ENCODE results near the gene VSX1.

Gene VSX1

DNA sequence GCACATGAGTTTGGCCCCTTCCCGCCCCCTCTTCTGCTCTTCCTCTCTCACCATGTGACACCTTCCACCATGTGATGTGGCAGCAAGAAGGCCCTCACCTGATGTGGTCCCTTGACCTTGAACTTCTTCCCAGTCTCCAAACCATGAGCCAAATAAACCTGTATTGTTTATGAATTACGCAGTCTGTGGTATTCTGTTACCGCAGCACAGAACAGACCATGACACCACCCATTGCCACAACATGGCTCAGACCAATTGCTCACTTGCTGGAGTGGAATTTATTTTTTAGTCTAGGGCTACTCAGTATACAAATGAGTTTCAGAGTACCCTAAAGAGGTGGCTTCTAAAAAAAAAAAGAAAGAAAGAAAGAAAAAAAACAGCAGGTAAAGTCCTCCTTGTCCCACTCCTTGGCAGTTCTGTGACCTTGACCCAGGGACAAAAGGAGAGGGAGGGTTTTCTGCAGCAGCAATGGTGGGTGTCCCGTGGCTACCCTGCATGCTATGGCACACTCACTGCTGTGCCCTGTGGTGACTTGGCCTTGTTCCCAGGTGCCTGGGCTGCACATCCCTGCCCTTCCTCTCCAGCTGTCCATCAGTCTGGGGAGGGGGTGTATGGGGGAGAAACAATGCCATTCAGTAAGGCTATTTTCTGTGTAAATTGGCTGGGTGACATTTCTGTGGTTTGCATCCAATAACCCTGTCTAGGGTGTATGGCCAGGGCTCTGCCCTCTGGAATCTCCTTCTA lies 5.4 kb upstream of the VSX1 start:
- DNase-seq (ENCODE audit: low spot score) = no peak

DNA sequence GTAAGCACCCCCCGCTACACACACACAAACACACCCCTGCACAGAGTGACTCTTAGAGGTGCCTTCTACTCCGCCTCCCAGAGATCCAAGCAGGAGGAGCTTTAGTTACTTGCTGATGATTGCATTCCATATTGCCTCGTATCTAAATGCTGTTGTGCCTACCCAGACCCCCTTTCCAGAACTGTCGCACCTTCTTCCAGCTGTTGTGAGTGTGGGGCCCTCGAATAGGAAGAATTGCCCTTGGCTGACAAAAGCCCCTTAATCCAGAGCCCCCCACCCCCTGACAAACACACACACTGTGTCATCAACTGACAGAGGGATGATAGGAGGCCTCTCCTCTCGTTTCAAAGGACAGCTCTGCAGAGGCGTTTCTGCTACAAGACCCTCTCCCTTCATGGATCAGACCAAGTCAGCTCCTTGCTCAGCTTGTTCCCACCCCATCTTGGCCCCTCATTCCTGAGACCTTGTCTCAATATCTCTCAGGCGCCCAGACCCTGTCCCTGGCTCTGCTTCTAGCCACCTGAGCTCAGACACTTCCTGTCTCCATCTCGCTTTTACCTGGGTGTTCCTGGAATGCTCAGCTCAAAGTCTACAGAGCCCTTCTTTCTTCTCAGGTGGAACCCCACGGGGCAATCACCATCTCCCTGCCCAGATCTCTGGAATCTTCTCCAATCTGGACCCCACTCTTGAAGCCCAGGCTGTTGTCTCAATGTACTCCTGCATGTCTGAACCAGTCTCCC lies 4.0 kb upstream of the VSX1 start:
- no peak for DNase-seq (ENCODE audit: low spot score)

DNA sequence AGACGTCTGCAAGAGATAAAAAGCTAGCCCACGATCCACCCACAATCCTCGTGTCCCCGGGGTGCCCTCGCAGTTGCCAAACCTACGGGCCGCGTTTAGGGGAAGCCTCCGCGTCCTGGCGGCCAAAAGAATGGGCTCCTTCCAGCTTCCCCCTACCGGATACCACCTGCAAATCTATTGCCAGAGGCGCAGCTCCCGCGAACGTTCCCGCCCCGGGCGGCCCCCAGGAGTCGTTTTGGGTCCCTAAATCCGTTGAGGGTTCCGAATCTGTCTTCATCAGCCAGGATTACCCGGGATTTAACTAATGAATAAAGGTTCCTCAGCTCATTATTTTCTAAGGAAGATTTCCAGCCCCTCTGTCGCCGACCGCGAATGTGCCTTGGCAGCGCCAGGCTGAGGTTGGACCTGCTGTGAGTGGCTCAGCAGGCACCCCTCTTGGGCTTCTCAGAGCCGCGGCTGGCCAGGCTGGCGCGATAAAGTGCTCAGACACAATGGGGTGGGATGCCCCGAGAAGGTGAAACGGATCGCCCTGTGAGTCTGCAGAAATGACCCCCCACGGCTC lies 2.8 kb upstream of the VSX1 start:
- no peak for DNase-seq (ENCODE audit: low spot score)

DNA sequence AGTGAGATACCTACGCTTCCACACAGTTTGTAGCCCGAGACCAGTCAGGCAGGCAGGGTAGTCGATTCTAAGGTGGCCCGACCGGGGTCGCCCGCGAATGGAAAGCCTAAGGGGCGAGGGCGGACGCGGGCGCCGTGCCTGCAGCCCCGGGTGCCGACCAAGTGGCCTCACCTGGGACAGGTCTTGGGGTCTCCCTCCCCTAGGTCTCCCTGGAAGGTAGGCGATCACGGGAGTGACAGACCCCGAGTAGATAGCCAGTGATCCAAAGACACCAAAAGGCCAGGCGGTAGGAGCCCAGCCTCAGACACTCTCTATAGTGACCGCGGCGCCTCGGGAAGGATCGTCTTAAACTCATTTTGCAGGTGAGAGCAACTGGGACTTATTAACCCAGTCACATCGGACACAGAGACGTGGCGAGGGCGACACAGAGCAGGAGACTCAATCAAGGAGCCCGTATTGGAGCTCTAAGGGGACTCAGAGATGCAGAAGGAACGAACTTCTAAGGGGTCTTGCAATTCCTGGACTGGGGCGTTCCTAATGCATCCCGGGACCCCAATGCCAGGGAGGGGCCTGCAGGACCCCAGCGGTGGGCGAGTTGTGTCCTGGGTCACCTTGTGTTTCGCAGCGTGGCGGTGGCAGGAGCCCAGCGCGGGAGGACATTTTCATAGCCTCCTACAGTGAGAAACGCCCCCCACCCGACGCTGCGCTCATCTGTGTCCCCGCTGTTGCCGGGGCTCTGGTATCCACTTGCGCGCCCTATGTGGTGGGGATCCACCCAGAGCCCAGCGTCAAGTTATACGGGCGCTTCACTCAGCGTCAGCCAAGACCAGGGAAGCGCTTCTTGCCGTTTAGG lies 2.1 kb upstream of the VSX1 start:
- DNase-seq (ENCODE audit: low spot score) = no peak

DNA sequence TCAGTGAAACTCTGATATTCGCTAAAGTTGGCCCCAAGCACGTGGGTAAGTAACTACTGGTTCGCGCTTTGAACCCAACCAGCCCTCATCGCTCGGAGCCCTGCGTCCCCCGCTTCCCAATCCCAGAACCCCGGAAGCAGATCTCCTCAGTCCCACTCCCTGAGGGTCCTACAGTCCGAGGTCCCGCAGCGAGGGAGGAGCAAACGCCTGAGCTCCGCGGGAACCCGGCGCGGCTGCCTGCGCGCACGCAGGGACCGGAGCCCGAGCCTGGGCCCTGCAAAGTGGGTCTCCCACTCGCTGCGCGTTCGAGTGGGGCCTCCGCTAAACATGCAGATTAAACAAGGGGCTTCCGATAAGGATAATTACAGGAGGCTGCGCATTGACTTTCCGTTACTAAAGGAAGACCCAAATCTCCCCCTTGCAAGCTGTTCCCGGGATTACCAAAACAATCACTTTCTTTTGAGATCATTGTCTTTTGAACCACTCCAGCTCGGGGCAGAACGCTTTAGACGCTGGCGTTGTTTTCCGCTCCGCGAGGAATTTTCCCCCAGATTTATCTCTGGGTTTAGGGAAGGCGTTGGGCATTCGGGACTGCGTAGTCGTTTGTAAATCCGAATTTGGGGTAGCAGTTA lies 1.3 kb upstream of the VSX1 start:
- DNase-seq (ENCODE audit: low spot score) = no peak

DNA sequence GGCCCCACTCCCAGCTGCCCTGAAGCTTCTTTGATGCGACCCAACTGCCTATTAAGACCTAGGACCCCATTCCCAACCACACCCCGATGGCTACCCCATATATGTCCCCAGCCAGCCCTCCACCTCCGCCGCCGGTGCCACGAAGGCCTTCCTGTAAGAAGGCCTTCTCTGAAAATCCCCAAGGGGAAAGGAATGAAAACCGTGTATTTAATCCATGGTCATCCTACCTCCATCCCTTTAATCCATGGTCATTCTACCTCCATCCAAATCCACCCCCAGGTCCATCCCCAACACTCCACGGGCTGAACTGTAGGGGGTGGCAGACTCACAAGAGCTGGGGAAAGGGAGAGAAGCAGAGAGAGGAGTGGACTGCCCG lies 545 bp upstream of the VSX1 start:
- no peak for DNase-seq (ENCODE audit: low spot score)

DNA sequence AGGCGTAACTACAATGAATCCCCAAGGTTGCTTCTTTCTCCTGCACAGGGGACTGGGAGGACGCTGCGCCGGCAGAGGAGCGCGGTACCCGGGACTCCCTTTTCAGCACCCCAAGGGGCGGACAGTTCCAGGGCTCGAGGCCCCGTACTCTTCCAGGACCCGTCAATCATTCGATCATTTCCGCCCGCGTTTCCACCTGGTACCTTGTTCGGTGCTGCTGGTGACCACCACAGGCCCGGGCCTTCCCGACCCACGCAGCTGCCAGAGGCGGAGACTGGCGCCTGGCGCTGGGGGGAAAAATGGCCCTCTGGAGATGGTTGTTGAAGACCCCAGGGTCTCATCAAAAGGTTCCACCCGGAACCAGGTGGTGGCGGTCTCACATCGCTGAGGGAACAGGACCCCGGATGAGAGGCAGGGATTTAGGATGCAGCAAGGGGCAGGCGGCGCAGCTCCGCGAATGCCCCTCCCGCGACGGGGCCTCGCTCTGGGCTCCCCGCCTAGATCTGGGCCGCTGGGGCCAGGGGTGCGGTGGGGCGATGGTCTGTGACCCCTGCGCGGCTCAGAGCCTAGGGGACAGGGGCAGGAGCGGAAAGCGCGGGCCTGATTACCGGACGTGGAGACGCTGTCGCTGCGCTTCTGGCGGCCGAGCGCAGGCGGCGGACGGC lies 744 bp downstream of the VSX1 start:
- no peak for DNase-seq (ENCODE audit: low spot score)

DNA sequence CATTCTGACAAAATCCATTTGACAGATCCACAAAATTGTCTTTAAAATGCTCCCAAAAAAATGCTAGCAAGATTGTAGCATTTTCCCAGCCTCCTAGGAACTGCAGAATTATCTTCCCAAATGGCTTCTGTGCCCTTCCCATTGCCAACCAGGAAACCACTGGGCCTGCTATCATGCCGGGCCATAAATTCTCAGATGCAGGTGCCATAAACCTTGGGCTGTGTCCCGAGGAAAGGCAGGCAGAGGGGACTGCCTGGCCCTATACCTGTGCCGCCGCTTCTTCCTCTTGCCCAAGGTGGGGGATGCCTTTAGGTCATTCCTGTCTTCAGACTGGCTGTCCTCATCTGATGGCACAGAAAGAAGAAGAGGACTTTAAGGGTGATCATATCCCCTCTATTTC lies 2.8 kb downstream of the VSX1 start:
- DNase-seq (ENCODE audit: low spot score) = no peak

DNA sequence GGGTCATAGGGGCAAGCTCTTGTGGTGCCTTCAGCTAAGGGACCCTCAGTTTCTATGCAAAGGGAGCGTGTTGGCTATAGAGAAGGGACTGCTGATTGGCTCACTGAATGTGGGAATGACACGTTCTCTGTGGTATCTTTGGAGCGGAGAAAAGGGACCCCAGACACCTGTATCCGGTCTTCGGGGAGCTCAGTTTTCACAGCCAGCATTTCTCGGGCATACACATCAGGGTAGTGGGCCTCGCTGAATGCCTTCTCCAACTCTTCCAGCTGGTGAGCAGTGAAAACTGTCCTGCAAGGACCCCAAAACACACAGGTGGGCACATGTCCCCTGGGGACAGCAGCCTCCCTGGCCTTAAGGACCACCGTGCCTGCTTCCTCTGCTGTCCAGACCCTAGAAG lies 3.3 kb downstream of the VSX1 start:
- no peak for DNase-seq (ENCODE audit: low spot score)

DNA sequence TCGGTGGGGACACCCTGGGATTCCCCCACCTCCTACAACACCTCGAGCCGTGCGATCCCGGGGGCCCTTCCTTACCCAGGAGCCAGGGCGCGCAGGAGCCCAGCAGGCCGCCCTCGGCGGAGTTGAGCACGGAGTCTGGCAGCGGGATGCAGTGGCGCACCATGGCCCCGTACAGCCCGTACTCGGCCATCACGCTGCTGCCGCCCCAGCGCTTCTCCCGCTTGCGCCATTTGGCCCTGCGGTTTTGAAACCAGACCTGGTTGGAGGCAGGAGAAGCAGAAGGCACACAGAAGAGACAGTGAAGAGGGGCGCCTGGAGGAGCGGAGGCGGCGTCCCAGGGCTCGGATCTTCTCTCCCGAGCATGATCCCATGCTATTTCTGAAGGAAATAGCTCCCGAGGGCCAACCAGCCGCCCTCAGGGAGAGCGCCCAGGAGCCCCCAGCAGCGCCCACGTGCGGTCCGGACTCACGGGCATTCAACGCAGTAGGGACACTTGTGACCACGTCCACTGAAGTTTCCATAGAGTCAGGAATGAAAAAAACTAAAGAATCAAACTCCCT lies 4.3 kb downstream of the VSX1 start:
- DNase-seq (ENCODE audit: low spot score) = no peak

DNA sequence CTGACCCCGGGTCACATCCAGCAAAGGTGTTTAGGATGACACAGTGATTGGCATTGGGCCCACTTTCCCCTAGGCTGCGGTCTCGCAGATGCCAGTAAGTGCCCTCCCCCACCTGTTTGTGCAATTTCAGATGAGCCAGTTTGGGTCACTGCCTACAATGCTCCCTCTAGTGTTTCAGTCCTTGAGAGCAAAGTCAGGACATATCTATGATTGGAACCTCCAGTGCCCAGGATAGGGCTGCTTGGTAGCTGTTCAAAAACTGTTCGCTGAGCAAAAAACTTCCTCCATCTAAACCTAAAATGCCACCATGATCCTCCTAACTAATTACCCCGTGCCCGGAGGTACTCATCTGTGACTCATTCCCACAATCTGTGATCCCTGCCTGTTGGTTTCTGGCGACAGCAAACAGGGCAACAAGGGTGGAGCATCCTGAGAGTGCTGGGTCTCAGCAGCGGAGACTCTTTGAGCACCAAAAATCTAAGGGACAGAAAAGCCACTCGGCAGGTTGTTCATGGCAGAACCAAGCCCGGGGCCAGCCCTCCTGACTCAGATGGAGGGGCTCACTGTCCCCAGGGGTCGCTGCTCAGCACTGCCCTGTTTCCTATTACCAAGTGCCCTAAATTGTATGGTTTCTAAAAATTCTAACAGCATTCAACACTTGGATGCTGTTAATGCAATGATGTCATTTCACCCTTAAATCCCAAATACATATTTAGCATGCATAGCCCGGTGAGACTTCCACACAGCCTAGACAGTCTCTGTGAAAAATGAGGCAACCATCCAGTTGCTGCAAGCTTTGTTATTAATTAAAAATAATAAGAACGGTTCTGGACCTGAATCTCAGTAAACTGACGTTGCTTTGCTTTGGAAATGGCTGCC lies 5.0 kb downstream of the VSX1 start:
- DNase-seq (ENCODE audit: low spot score) = no peak

DNA sequence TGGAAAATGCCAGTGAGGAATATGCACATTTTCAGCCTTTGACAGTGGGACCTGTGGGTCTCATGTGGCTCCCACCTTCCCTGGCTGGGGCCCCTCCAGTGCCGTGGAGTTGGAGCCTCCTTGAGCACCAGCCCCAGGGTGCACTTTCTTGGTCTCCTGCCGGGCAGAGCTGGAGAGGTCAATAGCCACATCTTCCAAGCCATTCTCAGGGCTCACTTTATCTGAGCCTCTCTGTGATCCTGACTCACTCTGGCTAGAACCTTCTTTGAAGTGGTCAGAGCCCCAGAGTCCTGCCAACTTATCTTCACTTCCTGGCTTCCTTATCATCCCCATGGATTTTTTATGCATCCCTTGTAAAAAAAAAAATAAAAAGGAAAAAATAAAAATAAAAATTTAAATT lies 5.7 kb downstream of the VSX1 start:
- no peak for DNase-seq (ENCODE audit: low spot score)

DNA sequence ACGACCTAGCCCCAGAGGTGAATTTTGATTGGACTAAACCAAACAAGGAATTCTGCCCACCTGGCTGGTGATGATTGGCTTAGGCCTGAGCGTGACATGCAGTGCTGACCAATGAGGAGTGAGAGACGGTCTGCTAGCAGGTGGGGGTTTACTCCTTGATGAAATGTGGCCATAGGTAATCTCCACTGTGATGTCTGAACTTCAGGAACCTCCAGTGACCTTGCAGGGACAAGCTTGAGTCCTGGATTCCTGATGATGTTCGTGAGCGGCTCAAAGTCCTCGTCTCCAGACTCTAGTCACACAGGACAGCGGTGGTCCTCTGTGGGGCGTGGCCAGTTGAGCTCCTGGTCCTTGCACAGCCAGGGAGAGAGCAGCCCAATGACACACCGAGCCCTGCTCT lies 8.4 kb downstream of the VSX1 start:
- no peak for DNase-seq (ENCODE audit: low spot score)

DNA sequence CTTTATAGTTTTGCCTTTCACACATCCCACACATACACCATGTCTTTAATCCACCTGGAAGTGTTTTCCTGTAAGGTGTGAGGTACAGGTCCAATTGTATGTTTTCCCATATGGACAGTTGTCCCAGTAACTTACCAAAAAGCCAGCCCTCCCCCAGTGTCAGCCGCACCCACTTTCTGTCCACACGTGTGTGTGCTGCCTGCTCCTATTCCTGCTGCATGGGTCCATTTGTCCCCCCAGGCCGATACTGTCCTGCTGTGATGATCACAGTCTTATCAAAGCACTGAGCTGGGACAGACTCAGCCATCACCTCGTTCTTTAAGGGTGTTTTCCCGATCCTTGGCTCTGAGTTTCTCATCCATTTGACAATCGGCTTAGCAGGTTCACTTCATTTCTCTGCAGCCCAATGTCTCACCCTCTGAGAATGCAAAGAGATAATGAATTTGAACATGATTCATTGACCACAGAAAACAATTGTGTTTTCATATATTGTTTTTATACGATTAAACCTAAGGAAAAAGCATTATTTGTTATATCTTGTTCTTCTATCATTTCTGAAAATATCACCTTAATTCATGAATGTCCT lies 9.6 kb downstream of the VSX1 start:
- no peak for DNase-seq (ENCODE audit: low spot score)

DNA sequence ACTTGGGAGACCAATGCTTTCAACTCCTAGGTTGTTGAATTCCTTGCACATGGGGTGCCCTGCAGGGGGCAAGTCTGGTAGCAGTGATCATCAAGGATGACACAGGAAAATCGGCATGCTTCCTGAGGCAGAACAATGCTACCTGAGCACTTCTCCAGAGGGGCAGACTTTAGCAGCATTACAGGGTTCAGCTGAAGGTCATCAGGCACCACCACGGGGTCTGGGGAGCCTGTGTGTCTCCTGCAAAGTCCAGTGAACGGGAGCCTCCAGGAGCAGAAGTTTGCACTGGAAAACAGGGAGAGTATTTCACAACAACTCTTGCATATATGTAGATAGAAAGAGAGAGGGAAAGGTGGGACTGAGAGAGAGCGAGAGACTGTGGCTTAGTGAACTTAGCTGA lies 10.2 kb downstream of the VSX1 start:
- no peak for DNase-seq (ENCODE audit: low spot score)

DNA sequence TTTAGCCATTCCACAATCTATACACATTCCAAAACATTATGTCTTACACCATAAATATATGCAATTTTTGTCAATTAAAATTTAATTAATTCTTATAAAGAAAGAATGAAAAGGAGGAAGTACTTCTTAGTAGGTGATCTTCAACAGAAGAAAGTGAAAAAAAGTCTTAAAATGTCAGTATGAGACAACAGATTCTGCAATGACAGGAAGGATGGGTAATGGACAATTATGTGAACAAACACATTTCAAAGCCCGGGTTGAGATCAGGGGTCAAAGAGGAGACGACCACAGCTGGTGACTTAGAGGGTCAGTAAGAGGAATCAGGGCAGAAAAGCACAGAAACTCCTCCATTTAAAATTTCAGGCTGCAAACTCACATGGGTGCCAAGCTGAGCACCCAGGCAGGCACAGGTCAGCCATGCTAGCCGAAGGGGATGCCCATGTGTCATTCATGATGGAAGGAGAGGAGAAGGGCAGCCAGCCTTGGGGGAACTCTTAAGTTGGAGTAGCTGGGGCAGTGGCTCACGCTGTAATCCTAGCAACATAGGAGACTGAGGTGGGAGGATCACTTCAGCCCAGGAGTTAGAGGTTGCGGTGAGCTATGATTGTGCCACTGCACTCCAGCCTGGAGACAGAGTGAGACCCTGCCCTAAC lies 11.0 kb downstream of the VSX1 start:
- DNase-seq (ENCODE audit: low spot score) = no peak

DNA sequence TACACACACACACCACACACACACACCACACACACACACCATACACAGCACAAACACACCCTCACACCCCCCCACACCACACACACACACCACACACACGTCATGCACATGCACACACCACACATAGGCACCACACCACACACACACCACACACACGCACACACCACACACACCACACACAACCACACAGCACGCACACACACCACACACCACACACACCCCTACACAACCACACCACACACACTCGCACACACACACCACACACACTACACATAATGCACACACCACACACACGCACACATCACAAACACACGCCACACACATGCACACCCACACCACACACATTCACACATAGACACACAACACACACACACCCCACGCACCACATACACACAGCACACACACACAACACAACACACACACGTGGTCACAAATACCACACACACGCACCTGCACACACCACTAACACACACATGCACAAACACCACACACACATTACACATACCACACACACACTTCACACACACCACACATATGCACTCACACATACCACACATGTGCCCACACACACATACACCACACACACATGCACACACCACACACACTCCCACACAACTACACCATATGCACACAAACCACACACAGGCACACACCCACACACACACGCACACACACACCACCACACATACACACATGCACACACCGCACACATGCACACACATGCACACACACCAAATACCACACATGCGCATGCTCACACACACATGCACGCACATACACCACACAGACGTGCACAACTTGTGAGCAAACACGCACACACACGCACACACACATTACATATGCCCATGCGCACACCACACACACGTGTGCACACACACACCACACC lies 14.6 kb downstream of the VSX1 start:
- no peak for DNase-seq (ENCODE audit: low spot score)

DNA sequence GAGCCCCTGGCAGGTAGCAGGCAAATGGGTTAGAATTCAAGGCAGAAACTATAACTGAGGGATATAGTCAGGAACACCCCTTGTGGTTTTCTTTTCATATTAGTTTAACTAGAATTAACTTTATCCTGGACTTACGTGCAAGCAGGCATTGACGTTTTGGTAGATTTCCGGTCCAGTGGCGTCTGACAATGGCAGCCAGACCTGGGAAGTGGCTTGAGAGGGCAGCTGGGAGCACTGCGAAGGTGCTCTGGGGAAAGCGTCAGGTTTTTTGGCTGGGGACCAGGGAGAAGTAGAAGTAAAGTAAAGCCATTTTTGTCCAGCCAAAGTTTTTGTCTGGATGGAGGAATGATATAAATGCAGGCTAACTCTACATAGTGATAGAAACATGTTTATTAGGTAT lies 15.6 kb downstream of the VSX1 start:
- no peak for DNase-seq (ENCODE audit: low spot score)

Data from putamen (tissue), 1 donor.